Neuronal stem cell (in vitro differentiated cells): ENCODE data around the gene ATXN7.

ENCODE experiments used
- DNase-seq: peaks from one replicate; pipeline ENCODE4 v3.0.0-alpha.2; 2013; ENCODE audit warnings: low spot score
- H2AFZ ChIP-seq: one replicate; pipeline ENCODE4 v1.6.1; 2013; ENCODE audit warnings: mild to moderate bottlenecking, low read length, inconsistent platforms
- H2AK5ac ChIP-seq: 2 replicates; pipeline ENCODE4 v1.6.1; 2013; ENCODE audit warnings: low read depth, mild to moderate bottlenecking, inconsistent platforms, low read length, moderate library complexity, mixed read lengths
- H2BK120ac ChIP-seq: 2 replicates; pipeline ENCODE4 v1.6.1; 2013; ENCODE audit warnings: low read depth, mild to moderate bottlenecking, inconsistent platforms, low read length, moderate library complexity, mixed read lengths
- H2BK12ac ChIP-seq: one replicate; pipeline ENCODE4 v1.6.1; 2013; ENCODE audit warnings: low read length, inconsistent platforms
- H2BK15ac ChIP-seq: 2 replicates; pipeline ENCODE4 v1.6.1; 2013; ENCODE audit warnings: mild to moderate bottlenecking, low read length, inconsistent platforms, mixed read lengths
- H2BK5ac ChIP-seq: one replicate; pipeline ENCODE4 v1.6.1; 2013; ENCODE audit warnings: inconsistent platforms, mild to moderate bottlenecking, low read length, moderate library complexity
- H3K14ac ChIP-seq: one replicate; pipeline ENCODE4 v1.6.1; 2013; ENCODE audit warnings: low read length, inconsistent platforms
- H3K18ac ChIP-seq: 2 replicates; pipeline ENCODE4 v1.6.1; 2013; ENCODE audit warnings: low read length, inconsistent platforms
- H3K23ac ChIP-seq: 2 replicates; pipeline ENCODE4 v1.6.1; 2013; ENCODE audit warnings: low read depth, mild to moderate bottlenecking, mixed read lengths, low read length, inconsistent platforms; ENCODE audit not compliant: poor library complexity
- H3K27ac ChIP-seq: replicated peaks from 3 replicates; pipeline ENCODE4 v1.5.1; 2013; ENCODE audit warnings: low read length, inconsistent platforms
- H3K27me3 ChIP-seq, 3 experiments: 2 replicates each; pipeline ENCODE4 v1.6.1; 2013; ENCODE audit warnings: low read length in 3 of 3, mild to moderate bottlenecking in 2 of 3, inconsistent platforms in 1 of 3, low read depth in 1 of 3, mixed read lengths in 1 of 3, moderate library complexity in 1 of 3; ENCODE audit not compliant: control insufficient read depth in 3 of 3, insufficient read depth in 3 of 3
- H3K36me3 ChIP-seq, 2 donors: replicated peaks in 1 of 2; 2 replicates each; pipeline ENCODE4 v1.6.1; 2013; ENCODE audit warnings: low read length in 2 of 2; ENCODE audit not compliant: control insufficient read depth in 2 of 2, insufficient read depth in 2 of 2
- H3K4ac ChIP-seq: 2 replicates; pipeline ENCODE4 v1.6.1; 2013; ENCODE audit warnings: inconsistent platforms, mild to moderate bottlenecking, low read length, moderate library complexity
- H3K4me1 ChIP-seq, 2 donors: 1 replicate in 1 of 2; 2 replicates in 1 of 2; pipeline ENCODE4 v1.6.1; 2013; ENCODE audit warnings: low read length in 2 of 2, low read depth in 1 of 2; ENCODE audit not compliant: control insufficient read depth in 2 of 2, insufficient read depth in 1 of 2
- H3K4me2 ChIP-seq: one replicate; pipeline ENCODE4 v1.6.1; 2013; ENCODE audit warnings: mild to moderate bottlenecking, low read length, inconsistent platforms; ENCODE audit not compliant: insufficient read depth, poor library complexity, severe bottlenecking
- H3K4me3 ChIP-seq, 2 donors: 2 replicates each; pipeline ENCODE4 v1.5.1; 2013; ENCODE audit warnings: low read length in 2 of 2, mild to moderate bottlenecking in 2 of 2, inconsistent platforms in 1 of 2, moderate library complexity in 1 of 2
- H3K79me1 ChIP-seq: one replicate; pipeline ENCODE4 v1.6.1; 2013; ENCODE audit warnings: low read depth, mild to moderate bottlenecking, inconsistent platforms, low read length, moderate library complexity
- H3K9ac ChIP-seq: one replicate; pipeline ENCODE4 v1.6.1; 2013; ENCODE audit warnings: mild to moderate bottlenecking, low read depth, low read length, inconsistent platforms; ENCODE audit not compliant: poor library complexity
- H3K9me3 ChIP-seq, 2 donors: replicated peaks in 1 of 2; 2 replicates each; pipeline versions ENCODE3 to v1.6.1; 2013; ENCODE audit warnings: low read length in 2 of 2, mild to moderate bottlenecking in 2 of 2, inconsistent platforms in 1 of 2, low read depth in 1 of 2, mixed read lengths in 1 of 2, moderate library complexity in 1 of 2; ENCODE audit not compliant: control insufficient read depth in 2 of 2, insufficient read depth in 1 of 2
- H4K8ac ChIP-seq: one replicate; pipeline ENCODE4 v1.6.1; 2013; ENCODE audit warnings: low read depth, mild to moderate bottlenecking, inconsistent platforms, low read length, moderate library complexity
- H4K91ac ChIP-seq: one replicate; pipeline ENCODE4 v1.6.1; 2013; ENCODE audit warnings: low read length, low read depth, mild to moderate bottlenecking, inconsistent platforms; ENCODE audit not compliant: poor library complexity
- WGBS, 2 donors: extraction: QIAGEN DNeasy Blood & Tissue Kit; methylation state at CpG; one replicate each; pipeline ENCODE4 v1.1.7; 2013; ENCODE audit warnings: missing lambda C conversion rate in 2 of 2, mixed read lengths in 1 of 2; ENCODE audit not compliant: insufficient read length in 2 of 2, insufficient replicate concordance in 1 of 2; ENCODE audit errors: extremely low coverage in 2 of 2; 5-methylcytosine and 5-hydroxymethylcytosine counted together

Gene ATXN7

GRCh38 chr3:64019879-64020278 lies 156.2 kb downstream of the ATXN7 start:
- Histone ChIP-seq H2BK15ac (no peak overlapping the region), H2BK120ac (no peak overlapping the region), H3K18ac (no peak overlapping the region), H3K79me1 (peaks cover 2% of the 10 kb centered on the region), H4K8ac (no peak overlapping the region), H2AFZ (no peak overlapping the region), H3K36me3 (peaks cover 12 to 76% of the 10 kb centered on the region in 2 donors), H3K9me3 (no peaks in the 10 kb centered on the region), H3K9ac (no peak overlapping the region), H3K27me3 (no peaks in the 10 kb centered on the region), H2BK12ac (no peak overlapping the region), H3K27ac (no peak overlapping the region), H3K4me2 (no peak overlapping the region), H3K4me3 (no peak overlapping the region), H2BK5ac (no peak overlapping the region), H3K14ac (no peak overlapping the region), H2AK5ac (no peak overlapping the region), H3K4ac (no peak overlapping the region), H4K91ac (no peak overlapping the region), H3K23ac (no peak overlapping the region), H3K4me1 (peaks cover 5 to 10% of the 10 kb centered on the region in 2 donors)
- WGBS, 2 donors, result no CpG with 5 or more reads among the region's 2 CpGs
- DNase-seq, result no peak

- no peak overlapping the region for H3K4me2 ChIP-seq
- no peak overlapping the region for H3K14ac ChIP-seq
- no peak overlapping the region for H3K9ac ChIP-seq
- H3K18ac ChIP-seq, result no peak overlapping the region
- peaks cover 2% of the 10 kb centered on the region for H3K79me1 ChIP-seq
- no peaks in the 10 kb centered on the region for H3K9me3 ChIP-seq
- WGBS, 2 donors, result no CpG with 5 or more reads among the region's 6 CpGs
- peak overlapping the region in 1 of 2 donors; percentile 94 for H3K4me3 ChIP-seq
- peaks cover 10 to 56% of the 10 kb centered on the region in 2 donors for H3K36me3 ChIP-seq
- no peak overlapping the region for H3K23ac ChIP-seq
- no peak for DNase-seq
- H3K4me1 ChIP-seq, result peaks cover 5 to 10% of the 10 kb centered on the region in 2 donors
- H2BK15ac ChIP-seq, result no peak overlapping the region
- H3K27me3 ChIP-seq, result no peaks in the 10 kb centered on the region
- no peak overlapping the region for H4K91ac ChIP-seq
- no peak overlapping the region for H2AK5ac ChIP-seq
- H4K8ac ChIP-seq, result no peak overlapping the region
- no peak overlapping the region for H3K27ac ChIP-seq
- H2BK120ac ChIP-seq, result no peak overlapping the region
- H3K4ac ChIP-seq, result no peak overlapping the region
- H2BK12ac ChIP-seq, result no peak overlapping the region
- no peak overlapping the region for H2AFZ ChIP-seq
- no peak overlapping the region for H2BK5ac ChIP-seq
These were observed 158.3 kb downstream of the ATXN7 start for GRCh38 chr3:64021922-64022321.

GRCh38 chr3:64022451-64023186 lies 159.0 kb downstream of the ATXN7 start:
- peaks cover 5 to 10% of the 10 kb centered on the region in 2 donors for H3K4me1 ChIP-seq
- no peak overlapping the region for H3K4ac ChIP-seq
- no peak overlapping the region for H4K8ac ChIP-seq
- H4K91ac ChIP-seq, result no peak overlapping the region
- peaks cover 8 to 49% of the 10 kb centered on the region in 2 donors for H3K36me3 ChIP-seq
- H3K27me3 ChIP-seq, result no peaks in the 10 kb centered on the region
- H3K9me3 ChIP-seq, result no peaks in the 10 kb centered on the region
- H3K4me2 ChIP-seq, result peak overlapping the region; percentile 65
- no peak for DNase-seq
- peak overlapping the region; percentile 88 for H2BK5ac ChIP-seq
- H2AFZ ChIP-seq, result peak overlapping the region; percentile 87
- H2BK12ac ChIP-seq, result no peak overlapping the region
- H3K18ac ChIP-seq, result no peak overlapping the region
- peak overlapping the region; percentile 98 for H3K23ac ChIP-seq
- peak overlapping the region; percentile 94 for H3K4me3 ChIP-seq
- H3K79me1 ChIP-seq, result peaks cover 2% of the 10 kb centered on the region
- no CpG with 5 or more reads among the region's 24 CpGs for WGBS, 2 donors
- no peak overlapping the region for H3K14ac ChIP-seq
- no peak overlapping the region for H2BK120ac ChIP-seq
- H2BK15ac ChIP-seq, result no peak overlapping the region
- H2AK5ac ChIP-seq, result peak overlapping the region; percentile 57
- no peak overlapping the region for H3K27ac ChIP-seq
- no peak overlapping the region for H3K9ac ChIP-seq

GRCh38 chr3:64023187-64023860 lies 159.7 kb downstream of the ATXN7 start, which contains the start of gene PSMD6:
Gene PSMD6 (minus strand): TSS chr3:64023494. CDS start chr3:64023419, 75 bp downstream.
- peak within 1 kb of the TSS; percentile 84 for H2BK120ac ChIP-seq
- H3K79me1 ChIP-seq, result peaks cover 2% of the 10 kb centered on the region
- peak within 1 kb of the TSS; percentile 98 for H3K18ac ChIP-seq
- no peak within 1 kb of the TSS for H4K91ac ChIP-seq
- peak within 1 kb of the TSS; percentile 100 for H3K14ac ChIP-seq
- peaks cover 4 to 42% of the 10 kb centered on the region in 2 donors for H3K36me3 ChIP-seq
- DNase-seq, result peak; percentile 80
- peak within 1 kb of the TSS; percentile 87 for H2AFZ ChIP-seq
- peaks cover 5 to 10% of the 10 kb centered on the region in 2 donors for H3K4me1 ChIP-seq
- H3K9me3 ChIP-seq, result no peaks in the 10 kb centered on the region
- no peaks in the 10 kb centered on the region for H3K27me3 ChIP-seq
- H3K27ac ChIP-seq, result peak within 1 kb of the TSS; percentile 64
- H2AK5ac ChIP-seq, result peak within 1 kb of the TSS; percentile 57
- peak within 1 kb of the TSS; percentile 98 for H3K23ac ChIP-seq
- peak within 1 kb of the TSS; percentile 94 for H3K4me3 ChIP-seq
- WGBS, 2 donors, result no CpG with 5 or more reads among the region's 59 CpGs
- no peak within 1 kb of the TSS for H2BK12ac ChIP-seq
- peak within 1 kb of the TSS; percentile 88 for H2BK5ac ChIP-seq
- peak within 1 kb of the TSS; percentile 65 for H3K4me2 ChIP-seq
- H2BK15ac ChIP-seq, result peak within 1 kb of the TSS; percentile 52
- peak within 1 kb of the TSS; percentile 100 for H3K9ac ChIP-seq
- H3K4ac ChIP-seq, result no peak within 1 kb of the TSS
- H4K8ac ChIP-seq, result peak within 1 kb of the TSS; percentile 95
